ENCODE data around the gene AP3B2.
A peak's percentile ranks its signal among the peaks of the same experiment; 100 is the strongest.

Gene AP3B2

DNA sequence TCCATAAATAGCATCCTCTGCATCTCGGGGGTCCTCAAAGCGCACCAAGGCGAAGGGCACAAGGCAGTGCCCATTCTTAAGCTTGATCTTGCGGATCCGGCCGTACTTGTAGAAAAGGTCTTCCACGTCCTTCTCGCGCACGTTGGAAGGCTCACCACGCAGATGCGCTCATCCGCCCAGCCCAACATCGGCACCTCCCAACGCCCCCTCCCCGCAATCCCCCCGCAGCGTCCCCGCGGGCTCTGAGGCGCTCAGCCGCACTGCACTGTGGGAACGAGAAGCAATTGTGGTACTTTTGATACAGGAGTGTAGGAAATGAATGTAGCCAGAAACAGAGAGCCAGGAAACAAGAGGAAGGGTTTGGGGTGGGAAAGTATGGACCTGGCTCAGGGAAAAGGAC, 17.5 kb downstream of the AP3B2 start:
- DNase-seq (ENCODE audit: low read depth), result no peak

DNA sequence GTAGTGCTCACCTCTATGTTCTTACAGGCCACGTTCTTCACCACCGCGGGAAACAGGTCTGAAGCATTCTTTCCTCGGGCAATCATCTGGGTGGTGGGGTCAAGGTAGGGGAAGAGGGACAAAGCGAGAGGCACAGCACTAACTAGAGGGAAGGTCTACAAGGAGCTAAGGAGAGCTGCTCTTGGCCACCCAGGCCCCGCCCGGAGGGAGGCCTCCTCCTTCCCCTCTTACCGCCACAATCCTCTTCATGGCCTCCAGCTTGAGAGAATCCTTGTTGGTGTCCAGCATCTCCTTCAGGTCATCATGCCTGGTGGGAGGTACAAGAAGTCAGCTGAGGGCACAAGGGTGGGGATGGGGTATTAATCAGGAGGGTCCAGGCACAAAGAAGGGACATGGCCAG, 20.5 kb downstream of the AP3B2 start:
- DNase-seq (ENCODE audit: low read depth), result no peak

DNA sequence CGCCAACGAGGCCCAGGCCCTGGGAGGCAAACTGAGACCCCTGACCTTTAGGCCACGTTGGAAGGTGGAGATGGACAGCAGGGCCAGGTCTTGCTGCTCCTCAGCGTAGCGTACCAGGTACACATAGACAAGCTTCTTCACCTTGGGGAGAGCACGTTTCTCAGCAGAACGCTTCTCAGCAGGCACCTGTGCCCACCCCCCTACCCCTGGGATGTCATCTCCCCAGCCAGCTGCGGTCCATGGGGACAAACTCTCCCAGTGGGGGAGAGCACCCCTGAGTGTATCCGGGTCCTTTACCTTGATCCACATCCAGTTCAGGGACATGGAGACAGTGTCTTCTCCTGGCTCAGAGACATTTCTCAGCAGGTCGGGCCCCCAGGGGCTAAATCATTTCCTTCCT, 21.0 kb downstream of the AP3B2 start:
- no peak for DNase-seq (ENCODE audit: low read depth)

DNA sequence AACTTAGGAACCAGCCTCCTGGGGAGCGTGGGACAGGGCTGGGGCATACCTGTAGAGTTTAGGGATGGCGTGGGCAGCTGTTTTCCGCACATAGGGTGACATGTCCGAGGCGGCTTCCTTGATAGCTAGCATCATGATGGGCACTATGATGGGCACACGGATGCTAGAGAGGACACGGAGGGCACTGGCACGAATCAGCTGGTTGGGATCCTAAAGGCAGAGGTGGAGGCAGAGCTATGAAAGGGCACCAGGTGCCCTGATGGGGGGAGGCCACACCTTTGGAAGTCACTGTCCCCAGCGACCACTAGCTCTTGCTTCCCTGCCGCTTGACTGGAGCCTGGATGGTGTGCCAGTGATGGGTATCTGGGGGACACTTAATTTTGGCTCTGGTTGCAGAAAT, 28.3 kb downstream of the AP3B2 start:
- no peak for DNase-seq (ENCODE audit: low read depth)

DNA sequence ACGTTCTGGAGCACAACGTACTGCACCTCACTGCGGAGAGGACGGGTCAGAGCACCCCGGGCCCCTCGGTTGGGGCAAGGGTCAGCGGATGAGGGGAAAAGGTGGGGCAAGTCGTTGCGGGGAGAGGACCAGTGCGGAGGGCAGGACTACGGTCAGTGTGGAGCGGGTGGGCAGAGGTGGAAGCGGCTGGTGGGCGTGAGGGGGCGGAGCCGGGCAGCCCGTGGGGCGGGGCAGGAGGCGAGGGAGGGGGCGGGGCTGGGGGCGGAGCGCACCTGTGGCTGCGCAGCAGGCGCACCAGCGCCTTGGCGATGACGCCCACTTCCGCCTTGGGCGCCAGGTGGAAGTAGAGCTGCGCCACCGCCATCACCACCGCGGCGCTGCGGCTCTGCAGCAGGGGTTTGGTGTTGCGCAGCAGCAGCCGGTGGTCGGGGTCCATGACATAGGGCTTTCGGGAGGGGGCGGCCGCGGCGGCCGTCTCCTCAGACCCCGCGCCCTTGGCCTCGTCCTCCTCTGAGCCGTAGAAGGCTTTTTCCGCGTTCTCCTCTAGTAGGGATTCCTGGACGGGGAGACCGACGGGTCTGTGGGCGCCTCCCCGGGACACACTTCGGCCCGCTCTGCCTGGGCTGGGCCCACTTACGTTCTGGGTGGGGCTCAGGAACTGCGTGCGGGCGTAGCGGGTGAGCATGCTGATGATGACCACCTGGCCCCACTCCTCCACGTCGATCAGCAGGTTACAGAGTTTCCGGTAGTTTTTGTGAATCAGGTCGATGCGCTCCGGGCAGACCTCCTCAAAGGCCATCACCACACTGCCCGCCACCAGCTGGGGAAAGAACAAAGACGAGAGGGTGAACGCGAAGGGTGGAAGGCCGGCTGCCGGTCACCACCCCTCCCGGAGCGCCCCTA, 29.2 kb downstream of the AP3B2 start:
- DNase-seq (ENCODE audit: low read depth), result peak; percentile 44

DNA sequence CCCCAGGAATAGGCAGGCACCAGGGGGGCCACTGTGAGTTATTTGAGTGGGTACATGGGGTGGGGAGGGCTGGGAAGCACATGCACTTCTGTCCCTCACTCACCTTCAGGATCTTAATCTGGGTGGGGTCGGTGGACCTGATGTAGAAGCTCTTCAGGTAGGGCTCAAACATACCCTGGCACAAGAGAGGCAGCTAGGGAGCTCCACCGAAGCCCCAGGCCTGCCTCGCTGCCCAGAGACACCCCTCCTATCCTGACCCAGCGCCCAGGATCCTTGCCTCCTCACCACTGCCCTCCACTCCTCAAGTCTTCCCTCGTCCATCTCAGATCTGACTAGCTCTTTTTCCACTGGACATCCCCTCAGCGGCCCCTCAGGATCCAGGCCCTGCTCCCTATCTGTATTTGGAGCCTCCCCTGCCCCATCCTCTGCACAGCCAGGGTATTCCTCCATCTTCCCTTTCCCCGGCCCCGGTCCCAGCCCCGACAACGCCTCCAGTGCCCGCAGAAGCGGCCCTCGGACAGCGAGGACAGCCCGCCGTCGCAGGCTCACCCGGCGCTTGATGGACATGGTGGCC, 30.0 kb downstream of the AP3B2 start:
- no peak for DNase-seq (ENCODE audit: low read depth)

DNA sequence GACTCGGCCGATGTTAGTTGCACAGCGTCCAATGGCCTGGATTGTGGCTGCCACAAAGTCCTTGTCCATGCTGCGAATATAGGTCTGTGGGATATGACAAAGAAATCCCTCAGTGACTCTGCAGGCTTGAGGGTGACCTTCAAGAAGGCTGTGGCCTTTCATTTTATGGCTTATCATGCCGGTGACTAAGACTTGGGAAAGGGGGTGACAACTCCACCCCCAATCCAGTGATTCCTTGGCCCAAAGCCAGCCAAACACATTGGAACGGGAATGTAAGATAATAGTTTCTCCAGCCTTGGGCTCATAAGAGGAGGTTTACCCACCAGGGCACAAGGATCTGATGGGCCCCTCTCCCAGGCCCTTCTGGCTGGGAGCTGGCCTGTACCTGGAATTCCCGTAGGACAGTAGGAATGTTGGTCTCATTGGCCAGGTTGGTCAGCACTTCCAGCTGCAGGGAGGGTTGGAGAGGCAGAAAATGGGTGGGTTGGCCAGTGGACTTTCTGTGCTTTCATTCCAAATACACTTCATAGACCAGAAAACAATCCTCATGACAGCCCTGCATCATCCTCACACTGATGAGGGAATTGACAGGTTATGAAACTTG, 31.9 kb downstream of the AP3B2 start:
- no peak for DNase-seq (ENCODE audit: low read depth)

DNA sequence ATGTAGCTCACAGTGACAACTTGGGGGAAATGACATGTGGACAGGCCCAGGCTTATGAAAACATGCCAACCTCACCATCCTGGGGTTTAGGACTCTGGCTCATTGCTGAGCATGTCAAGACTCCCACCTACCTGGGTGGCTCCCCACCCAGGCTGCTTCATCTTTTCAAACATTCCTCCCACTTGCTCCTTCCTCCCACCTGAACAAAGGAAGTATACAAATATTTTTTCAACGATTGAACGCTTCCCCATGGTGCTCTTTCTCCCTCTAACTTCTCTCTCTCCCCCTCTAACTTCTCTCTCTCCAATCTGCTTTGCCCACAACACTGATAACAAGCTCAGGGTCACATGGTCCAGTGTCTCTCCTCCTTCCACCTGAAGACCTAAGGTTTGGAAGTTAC, 34.8 kb downstream of the AP3B2 start:
- no peak for DNase-seq (ENCODE audit: low read depth)

DNA sequence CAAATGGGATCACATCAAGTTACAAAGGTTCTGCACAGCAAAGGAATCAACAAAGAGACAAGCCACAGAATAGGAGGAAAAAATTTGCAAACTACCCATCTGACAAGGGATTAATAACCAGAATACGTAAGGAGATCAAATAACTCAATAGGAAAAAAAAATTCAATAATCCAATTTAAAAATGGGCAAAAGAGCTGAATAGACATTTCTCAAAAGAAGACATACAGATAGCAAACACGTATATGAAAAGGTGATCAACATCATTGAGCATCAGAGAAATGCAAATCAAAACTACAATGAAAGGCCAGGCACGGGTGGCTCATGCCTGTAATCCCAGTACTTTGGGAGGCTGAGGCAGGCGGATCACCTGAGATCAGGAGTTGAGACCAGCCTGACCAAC, 39.0 kb downstream of the AP3B2 start:
- DNase-seq (ENCODE audit: low read depth), result no peak

DNA sequence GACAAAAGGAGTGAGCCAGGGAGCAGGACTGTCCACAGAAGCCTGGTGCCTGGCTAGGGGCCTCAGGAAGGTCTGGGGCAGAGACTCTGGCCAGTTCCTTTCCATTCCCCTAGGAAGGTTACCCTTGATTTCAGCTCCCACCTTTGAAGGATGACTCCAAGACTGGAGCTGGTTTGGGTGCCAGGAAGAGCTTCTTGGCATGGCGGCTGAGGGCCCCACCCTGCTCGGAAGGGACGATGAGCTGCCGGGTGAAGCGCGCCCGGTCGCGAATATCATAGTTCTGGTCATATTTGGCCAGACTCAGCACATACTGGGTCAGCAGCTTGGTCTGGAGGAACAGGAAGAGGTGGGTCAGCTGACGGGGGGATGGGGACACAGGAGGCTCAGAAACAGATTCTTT, 43.1 kb downstream of the AP3B2 start:
- no peak for DNase-seq (ENCODE audit: low read depth)

DNA sequence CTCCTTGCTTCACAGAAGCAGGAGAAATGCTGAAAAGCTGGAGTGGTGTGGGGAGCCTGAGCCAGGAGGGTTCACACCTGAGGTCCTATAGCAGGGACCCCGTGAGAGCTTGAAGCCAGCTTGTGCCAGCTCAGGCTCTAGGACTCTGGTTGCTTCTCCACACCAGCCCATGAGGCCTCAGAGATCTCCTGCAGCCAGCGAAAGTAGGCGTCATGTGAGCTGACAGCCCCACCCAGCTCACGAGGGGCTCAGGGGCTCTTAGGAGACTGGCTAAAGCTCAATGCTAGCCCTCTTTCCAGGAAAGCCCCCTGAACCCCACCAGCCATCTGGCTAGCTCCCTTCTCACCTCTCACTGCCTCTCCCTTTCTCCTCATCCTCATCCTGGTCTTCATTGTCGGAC, 45.7 kb downstream of the AP3B2 start:
- DNase-seq (ENCODE audit: low read depth), result no peak

DNA sequence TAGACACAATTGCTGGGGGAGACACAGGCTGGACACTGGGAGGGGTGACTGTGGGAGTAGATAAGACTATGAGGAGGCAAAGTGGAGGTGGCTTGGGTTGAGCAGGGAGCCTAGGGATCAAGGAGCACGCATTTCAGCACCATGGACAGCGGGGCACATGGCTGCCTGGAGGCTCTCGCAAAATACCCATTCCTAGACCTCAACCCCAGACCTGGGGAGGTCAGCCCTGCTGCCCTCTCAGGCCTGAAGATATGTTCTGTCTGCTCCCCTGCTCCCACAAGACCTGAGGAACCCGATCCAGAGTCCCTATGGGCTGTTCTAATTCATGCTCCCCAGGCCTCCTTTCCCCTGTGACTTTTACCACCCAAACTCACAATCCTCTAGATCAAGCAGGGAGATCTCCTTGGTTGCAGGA, 46.5 kb downstream of the AP3B2 start:
- no peak for DNase-seq (ENCODE audit: low read depth)

DNA sequence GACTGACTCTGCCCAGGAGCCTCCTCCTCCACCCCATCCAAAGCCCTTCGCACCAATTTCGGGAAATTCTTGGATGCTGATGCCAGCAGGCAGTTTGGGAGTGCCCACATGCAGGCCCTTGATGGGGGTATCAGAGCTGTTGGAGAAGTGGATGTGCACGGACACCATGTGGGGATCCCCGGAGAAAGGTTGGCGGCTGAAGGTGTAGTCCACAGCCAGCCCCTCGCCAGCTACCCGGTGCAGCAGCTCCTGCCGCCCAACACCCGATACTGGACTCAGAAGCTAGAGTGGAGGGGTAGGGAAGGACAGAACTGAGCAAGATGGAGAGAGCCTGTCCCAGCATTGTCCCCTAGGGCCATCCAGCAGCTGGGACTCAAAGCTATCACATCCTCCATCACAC, 47.0 kb downstream of the AP3B2 start:
- DNase-seq (ENCODE audit: low read depth), result no peak

DNA sequence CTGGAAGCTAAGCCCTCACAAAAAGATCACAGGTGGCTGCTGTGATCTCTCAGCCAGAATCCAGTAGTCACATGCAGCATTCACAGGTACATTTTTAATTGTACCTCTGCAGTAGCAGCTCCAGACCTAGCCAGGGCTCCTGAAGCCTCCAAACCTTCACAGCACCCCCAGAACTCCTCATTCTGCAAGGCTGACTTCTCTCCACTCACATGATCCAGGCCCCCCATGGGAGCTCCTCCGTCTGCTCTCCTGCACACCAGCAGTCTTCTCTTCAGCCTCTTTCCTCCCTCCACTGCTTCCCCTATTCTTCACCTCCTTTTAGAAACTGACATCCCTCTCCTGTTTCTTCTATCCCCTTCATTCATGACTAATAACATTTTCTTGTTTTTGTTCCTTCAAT, 49.3 kb downstream of the AP3B2 start:
- DNase-seq (ENCODE audit: low read depth), result no peak

DNA sequence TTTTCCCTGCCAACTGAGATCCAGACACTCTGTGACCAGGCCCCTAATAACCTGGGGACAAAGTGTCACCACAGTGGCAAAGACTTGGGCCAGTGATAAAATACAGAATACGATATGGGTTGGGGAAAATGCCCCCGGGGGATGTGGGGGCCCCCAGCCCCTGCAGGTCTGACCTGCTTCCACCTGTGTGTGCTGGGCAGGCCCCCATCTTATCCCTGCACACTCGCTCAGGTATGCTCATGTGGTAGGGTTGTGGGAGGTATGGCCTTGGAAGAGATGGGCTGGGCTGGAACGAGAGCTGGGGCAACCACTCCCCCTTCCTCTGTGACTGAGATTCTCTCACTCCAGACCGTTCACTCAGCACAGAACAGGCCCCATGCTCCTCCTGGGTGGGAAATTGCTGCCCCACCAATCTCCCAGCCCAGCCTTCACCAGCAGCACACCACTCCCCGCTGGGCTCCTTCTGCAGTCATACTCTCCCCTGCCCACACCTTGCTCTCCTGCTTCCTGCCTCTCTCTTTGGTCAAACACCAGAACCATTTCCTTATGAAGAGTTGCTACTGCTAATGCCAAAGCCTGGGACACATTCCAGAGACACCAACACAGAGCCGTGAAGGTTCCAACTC, 52.9 kb downstream of the AP3B2 start:
- DNase-seq (ENCODE audit: low read depth), result no peak

DNA sequence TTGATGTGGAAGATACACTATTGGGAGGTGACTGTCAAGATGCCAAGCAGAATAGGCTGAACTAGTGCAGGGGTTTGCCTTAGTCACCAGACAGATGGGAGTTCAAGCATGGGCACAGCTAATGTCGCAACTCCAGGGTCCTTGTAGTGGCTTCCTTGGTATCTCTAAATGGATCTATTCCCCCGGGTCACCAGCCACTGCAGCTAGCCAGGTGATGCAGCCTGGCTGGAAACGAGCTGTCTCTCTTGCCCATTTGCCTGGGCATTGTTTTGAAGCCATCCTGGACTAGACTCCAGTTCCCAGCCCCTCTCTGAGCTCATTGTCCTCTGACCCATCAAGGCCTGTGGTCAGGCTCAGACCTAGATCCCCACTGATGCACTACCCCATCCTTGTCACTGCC, 54.1 kb downstream of the AP3B2 start:
- no peak for DNase-seq (ENCODE audit: low read depth)

DNA sequence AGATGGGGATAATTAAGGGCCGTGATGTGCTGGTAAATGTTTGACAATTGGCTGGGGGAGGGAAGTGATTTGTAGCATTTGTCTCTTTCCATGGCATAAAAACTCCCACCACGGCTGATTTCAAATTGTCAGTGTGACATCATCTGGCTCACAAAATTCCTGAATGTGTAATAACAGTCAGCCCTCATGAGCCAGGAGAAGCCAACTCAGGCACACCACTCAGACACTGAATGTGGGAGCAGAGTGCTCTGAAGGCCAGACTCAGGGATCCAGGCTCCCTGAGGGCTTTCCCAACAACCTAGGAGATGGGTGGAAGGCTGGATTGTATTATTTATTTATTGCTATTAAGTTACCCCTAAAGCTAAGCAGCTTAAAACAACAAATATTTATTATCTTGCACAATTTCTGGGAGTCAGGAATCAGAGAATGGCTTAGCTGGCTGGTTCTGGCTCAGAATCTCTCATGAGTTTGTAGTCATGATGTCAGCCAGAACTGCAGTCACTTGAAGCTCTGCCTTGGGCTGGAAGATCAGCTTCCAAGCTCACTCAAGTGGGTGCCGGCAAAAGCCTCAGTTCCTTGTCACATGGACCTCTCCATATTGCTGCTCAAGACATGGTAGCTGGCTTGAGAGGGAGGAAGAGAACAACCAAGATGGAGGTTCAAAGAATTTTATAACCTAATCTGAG, 56.0 kb downstream of the AP3B2 start:
- DNase-seq (ENCODE audit: low read depth), result no peak

DNA sequence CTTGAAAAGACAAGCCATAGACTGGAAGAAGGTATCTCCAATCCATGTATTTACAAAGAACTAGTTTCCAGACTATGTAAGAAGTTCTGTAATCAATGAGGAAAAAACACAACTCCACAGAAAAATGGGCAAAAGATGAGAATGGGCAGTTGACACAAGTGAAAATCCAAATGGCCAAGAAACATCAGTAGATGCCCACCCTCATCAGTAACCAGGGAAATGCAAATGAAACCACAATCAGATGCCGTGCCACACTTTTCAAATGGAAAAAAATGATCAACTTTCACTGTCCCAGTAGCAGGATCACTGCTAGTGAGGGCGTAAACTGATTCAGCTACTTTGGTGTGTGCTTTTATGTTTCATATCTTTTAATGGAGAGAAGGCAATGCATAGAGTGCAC, 58.0 kb downstream of the AP3B2 start:
- DNase-seq (ENCODE audit: low read depth), result no peak

DNA sequence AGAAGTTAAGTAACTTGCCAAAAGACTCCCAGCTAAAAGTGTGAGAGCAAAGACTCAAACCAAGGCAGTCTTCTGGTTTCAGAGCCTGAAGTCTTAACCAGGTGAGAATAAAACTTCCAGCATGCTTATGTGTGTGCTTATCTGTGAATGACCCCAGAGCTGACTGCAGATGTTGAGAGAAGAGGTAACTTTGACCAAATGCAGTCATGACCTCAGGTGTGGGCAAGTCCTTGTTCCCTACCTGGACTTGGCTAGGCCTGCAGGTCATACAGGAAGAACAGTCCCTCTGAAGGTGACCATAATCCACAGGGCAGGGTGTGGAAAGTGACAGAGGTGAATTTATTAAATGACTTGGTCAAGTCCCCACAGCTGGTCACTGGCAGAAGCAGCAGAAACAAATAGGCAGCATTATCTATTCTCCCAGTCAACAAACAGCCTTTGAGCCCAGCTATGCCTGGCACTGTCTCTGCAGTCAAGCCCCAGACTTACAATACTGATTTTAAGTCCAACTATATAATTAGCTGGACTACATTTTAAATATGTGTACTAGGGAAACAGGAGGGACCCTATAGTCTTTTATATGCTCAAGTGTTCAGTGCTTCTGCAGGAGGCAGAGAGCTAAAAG, 59.5 kb downstream of the AP3B2 start:
- no peak for DNase-seq (ENCODE audit: low read depth)

DNA sequence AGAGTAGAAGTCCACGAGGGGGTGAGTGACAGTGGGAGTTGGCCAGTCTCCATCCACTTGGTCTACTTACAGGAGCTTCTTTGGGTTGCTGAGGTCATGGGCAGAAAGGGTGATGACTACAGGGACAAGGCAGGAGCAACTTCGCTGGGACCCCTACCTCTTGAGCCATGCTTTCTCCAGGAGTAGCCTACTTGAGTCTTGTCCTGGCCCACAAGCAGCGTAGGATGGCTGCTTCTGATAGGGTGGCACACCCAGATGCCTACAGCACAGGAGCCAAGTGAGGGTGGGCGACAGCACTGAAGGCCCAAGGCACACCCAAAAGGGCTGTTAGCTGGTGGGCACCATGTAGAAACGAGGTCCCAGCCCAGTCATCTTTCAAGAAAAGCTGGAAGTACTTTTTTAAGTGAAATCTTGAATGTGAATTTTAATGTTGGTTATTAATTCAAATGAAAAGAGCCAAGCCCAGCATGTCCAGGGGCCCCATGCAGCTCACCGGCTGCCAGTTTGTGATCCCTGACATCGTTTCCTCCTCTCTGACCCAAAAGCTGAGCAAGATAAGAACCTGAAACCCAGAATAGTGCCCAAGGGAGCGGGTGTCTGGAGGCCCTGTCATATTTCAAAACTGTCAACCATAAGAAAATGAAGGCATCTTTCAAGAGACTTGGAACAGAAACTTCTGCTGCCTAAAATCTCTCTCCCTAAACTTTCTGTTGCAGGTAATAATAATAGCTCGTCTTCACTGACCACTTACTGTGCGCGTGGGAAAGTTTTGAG, 60.3 kb downstream of the AP3B2 start:
- no peak for DNase-seq (ENCODE audit: low read depth)

All from stimulated activated CD8-positive, alpha-beta memory T cell treated with anti-CD3 and anti-CD28 coated beads, Interleukin-7, amount 100 ng/mL, for 24 hours (primary cell).